DND-41 (cell line): ENCODE data around the gene PIH1D1.

Experiments used
- EZH2 ChIP-seq: IDR thresholded peaks from 3 replicates; pipeline ENCODE4 v1.6.1; 2012; ENCODE audit warnings: borderline replicate concordance, low read depth, mild to moderate bottlenecking, moderate library complexity, low read length, inconsistent platforms; ENCODE audit not compliant: severe bottlenecking
- TF ChIP-seq, protein P1 (sequence below): IDR thresholded peaks from 2 replicates; pipeline ENCODE4 v1.5.1; 2012; ENCODE audit warnings: borderline replicate concordance, low read length, moderate library complexity, mild to moderate bottlenecking; ENCODE audit not compliant: poor library complexity, severe bottlenecking; ENCODE audit errors: extremely low read depth

DNA sequence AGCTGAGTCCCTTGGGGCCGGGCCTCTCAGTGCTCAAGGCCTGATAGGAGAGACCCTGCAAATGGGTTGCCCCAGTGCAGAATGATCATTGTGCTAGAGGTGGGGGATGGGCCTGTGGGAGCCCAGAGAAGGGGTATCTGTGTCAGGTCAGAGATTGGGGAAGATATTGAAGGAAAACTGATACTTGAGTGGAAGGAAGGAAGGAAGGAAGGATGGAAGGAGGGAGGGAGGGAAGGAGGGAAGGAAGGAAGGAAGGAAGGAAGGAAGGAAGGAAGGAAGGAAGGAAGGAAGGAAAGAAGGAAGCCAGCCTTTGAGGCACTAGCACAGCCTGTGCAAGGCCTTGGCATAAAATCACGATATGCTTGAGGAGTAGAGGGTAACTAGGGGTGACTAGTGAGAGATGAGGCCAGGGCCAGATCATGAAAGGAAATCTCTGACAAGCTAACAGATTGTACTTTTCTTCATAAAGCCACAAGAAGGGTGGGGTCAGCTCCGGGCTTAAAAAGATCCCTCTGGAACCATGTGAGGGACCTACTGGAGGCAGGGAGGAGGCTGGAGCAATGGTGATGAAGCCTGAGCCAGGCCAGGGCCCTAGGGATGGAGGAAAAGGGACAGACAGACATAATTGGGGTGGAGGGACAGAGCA lies 39.8 kb downstream of the PIH1D1 start:
- TF ChIP-seq, protein P1, sequence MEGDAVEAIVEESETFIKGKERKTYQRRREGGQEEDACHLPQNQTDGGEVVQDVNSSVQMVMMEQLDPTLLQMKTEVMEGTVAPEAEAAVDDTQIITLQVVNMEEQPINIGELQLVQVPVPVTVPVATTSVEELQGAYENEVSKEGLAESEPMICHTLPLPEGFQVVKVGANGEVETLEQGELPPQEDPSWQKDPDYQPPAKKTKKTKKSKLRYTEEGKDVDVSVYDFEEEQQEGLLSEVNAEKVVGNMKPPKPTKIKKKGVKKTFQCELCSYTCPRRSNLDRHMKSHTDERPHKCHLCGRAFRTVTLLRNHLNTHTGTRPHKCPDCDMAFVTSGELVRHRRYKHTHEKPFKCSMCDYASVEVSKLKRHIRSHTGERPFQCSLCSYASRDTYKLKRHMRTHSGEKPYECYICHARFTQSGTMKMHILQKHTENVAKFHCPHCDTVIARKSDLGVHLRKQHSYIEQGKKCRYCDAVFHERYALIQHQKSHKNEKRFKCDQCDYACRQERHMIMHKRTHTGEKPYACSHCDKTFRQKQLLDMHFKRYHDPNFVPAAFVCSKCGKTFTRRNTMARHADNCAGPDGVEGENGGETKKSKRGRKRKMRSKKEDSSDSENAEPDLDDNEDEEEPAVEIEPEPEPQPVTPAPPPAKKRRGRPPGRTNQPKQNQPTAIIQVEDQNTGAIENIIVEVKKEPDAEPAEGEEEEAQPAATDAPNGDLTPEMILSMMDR, result no peak
- no peak for TF ChIP-seq EZH2
